ENCODE measurements around the gene LRRC10. TPM values are rescaled to one million over a fixed set of nuclear protein-coding genes. Genes with fewer than 3 reads are reported as not detected.
A peak's percentile ranks its signal among the peaks of the same experiment; 100 is the strongest.

LRRC10 gene
- total and polyA plus RNA-seq, 2 experiments from 2014 or later = not detected

DNA sequence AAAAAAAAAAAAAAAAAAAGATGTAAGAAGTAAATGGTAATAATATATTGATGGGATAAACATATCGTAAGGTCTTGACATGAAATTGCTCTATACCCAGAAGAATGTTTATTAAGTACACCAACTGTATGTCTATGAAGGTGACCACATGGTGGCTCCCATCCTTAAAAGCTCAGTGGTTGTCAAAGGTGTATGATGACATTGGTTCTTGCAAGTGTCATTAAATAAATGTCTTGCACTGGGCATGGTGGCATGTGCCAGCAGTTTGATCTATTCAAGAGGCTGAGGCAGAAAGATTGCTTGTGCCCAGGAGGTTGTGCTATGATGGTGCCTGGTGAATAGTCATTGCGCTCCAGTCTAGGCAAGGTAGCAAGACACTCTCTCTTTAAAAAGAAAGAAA lies 15.0 kb downstream of the LRRC10 start:
- no peaks in the 10 kb centered on the region for H4K20me1 ChIP-seq (ENCODE audit: insufficient read depth)
- TF ChIP-seq EZH2 (IDR thresholded peaks at IDR 0.05; ENCODE audit: insufficient read depth, poor library complexity, severe bottlenecking) (no peak), EZH2phosphoT487 (IDR thresholded peaks at IDR 0.05; ENCODE audit: insufficient read depth, low read depth) (no peak)
- no peak overlapping the region for H3K4me3 ChIP-seq
- 98 to 100% methylated on average over 2 of the region's 2 CpGs for WGBS, 2 experiments (ENCODE audit: low coverage in 1 of 2, low lambda C conversion rate in 2 of 2, missing lambda C conversion rate in 2 of 2)
- H3K9ac ChIP-seq = no peak overlapping the region
- H3K27me3 ChIP-seq (replicated peaks; ENCODE audit: insufficient read depth) = no peaks in the 10 kb centered on the region
- H3K79me2 ChIP-seq (ENCODE audit: insufficient read depth) = peaks cover 28% of the 10 kb centered on the region
- H3K4me1 ChIP-seq (ENCODE audit: insufficient read depth) = no peaks in the 10 kb centered on the region
- H3K9me3 ChIP-seq (ENCODE audit: low read depth) = no peaks in the 10 kb centered on the region
- H3K27ac ChIP-seq = no peak overlapping the region
- H3K4me2 ChIP-seq (ENCODE audit: unreplicated experiment) = no peak overlapping the region
- no peak overlapping the region for H2AFZ ChIP-seq
- in situ Hi-C loops (cut with MboI) = no loop called here
- H3K36me3 ChIP-seq (ENCODE audit: low read depth) = peaks cover 96% of the 10 kb centered on the region
- no peaks in the 10 kb centered on the region for H3K9me2 ChIP-seq (ENCODE audit: insufficient read depth)
- peaks cover 30% of the 10 kb centered on the region; the same call in 1 of the 2 replicates for H3F3A ChIP-seq (ENCODE audit: insufficient read depth)
- no peak for DNase-seq

DNA sequence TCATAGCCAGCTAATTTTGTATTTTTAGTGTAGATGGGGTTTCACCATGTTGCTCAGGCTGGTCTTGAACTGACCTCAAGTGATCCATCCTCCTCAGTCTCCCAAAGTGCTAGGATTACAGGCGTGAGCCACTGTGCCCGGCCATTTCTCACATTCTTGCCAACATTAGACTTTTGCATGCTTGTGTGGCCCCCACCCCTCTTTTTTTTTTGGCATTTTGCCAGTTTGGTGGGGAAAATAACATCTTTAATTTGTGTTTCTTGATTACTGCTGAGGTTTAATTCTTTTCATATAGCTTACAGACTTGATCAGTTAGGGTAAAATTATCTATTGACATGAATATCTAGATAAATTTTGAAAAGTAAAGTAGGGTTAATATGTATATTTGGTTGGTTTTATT lies 21.6 kb downstream of the LRRC10 start:
- 97% methylated on average over 2 of the region's 2 CpGs for WGBS, 2 experiments (ENCODE audit: low coverage in 1 of 2, low lambda C conversion rate in 2 of 2, missing lambda C conversion rate in 2 of 2)
- peaks cover 11% of the 10 kb centered on the region; the same call in 1 of the 2 replicates for H3F3A ChIP-seq (ENCODE audit: insufficient read depth)
- H2AFZ ChIP-seq = no peak overlapping the region
- H3K9me2 ChIP-seq (ENCODE audit: insufficient read depth) = no peaks in the 10 kb centered on the region
- H3K79me2 ChIP-seq (ENCODE audit: insufficient read depth) = peaks cover 82% of the 10 kb centered on the region
- peaks cover 17% of the 10 kb centered on the region for H3K4me1 ChIP-seq (ENCODE audit: insufficient read depth)
- H4K20me1 ChIP-seq (ENCODE audit: insufficient read depth) = no peaks in the 10 kb centered on the region
- H3K4me2 ChIP-seq (ENCODE audit: unreplicated experiment) = no peak overlapping the region
- TF ChIP-seq EZH2phosphoT487 (IDR thresholded peaks at IDR 0.05; ENCODE audit: insufficient read depth, low read depth) (no peak), EZH2 (IDR thresholded peaks at IDR 0.05; ENCODE audit: insufficient read depth, poor library complexity, severe bottlenecking) (no peak)
- H3K27me3 ChIP-seq (replicated peaks; ENCODE audit: insufficient read depth) = no peaks in the 10 kb centered on the region
- H3K4me3 ChIP-seq = no peak overlapping the region
- in situ Hi-C loops (cut with MboI) = no loop called here
- peaks cover 75% of the 10 kb centered on the region for H3K36me3 ChIP-seq (ENCODE audit: low read depth)
- no peak overlapping the region for H3K27ac ChIP-seq
- DNase-seq = no peak
- H3K9me3 ChIP-seq (ENCODE audit: low read depth) = no peaks in the 10 kb centered on the region
- H3K9ac ChIP-seq = no peak overlapping the region

- Histone ChIP-seq H3K79me2 (ENCODE audit: insufficient read depth) (peaks cover 79% of the 10 kb centered on the region), H2AFZ (no peak overlapping the region), H4K20me1 (ENCODE audit: insufficient read depth) (no peaks in the 10 kb centered on the region), H3K27me3 (replicated peaks; ENCODE audit: insufficient read depth) (no peaks in the 10 kb centered on the region), H3K27ac (no peak overlapping the region), H3K9me3 (ENCODE audit: low read depth) (no peaks in the 10 kb centered on the region), H3K4me3 (no peak overlapping the region), H3F3A (ENCODE audit: insufficient read depth) (peaks cover 11% of the 10 kb centered on the region; the same call in 1 of the 2 replicates), H3K4me1 (ENCODE audit: insufficient read depth) (peaks cover 17% of the 10 kb centered on the region), H3K9ac (no peak overlapping the region), H3K4me2 (ENCODE audit: unreplicated experiment) (no peak overlapping the region), H3K9me2 (ENCODE audit: insufficient read depth) (no peaks in the 10 kb centered on the region), H3K36me3 (ENCODE audit: low read depth) (peaks cover 70% of the 10 kb centered on the region)
- WGBS, 2 experiments (ENCODE audit: low coverage in 1 of 2, low lambda C conversion rate in 2 of 2, missing lambda C conversion rate in 2 of 2) = 94 to 97% methylated on average over 4 of the region's 4 CpGs
- no peak for DNase-seq
- TF ChIP-seq EZH2 (IDR thresholded peaks at IDR 0.05; ENCODE audit: insufficient read depth, poor library complexity, severe bottlenecking) (no peak), EZH2phosphoT487 (IDR thresholded peaks at IDR 0.05; ENCODE audit: insufficient read depth, low read depth) (no peak)
- in situ Hi-C loops (cut with MboI) = no loop called here
Measured at GRCh38 chr12:69588527-69588926, 22.2 kb downstream of the LRRC10 start.

- Histone ChIP-seq H3K36me3 (ENCODE audit: low read depth) (peaks cover 39% of the 10 kb centered on the region), H3K9me3 (ENCODE audit: low read depth) (no peaks in the 10 kb centered on the region), H3K4me1 (ENCODE audit: insufficient read depth) (peaks cover 17% of the 10 kb centered on the region), H3K4me2 (ENCODE audit: unreplicated experiment) (peak within 1 kb of the TSS; percentile 100), H3K9ac (peak within 1 kb of the TSS; percentile 96), H3K27ac (peak within 1 kb of the TSS; percentile 91), H2AFZ (peak within 1 kb of the TSS; percentile 95), H3F3A (ENCODE audit: insufficient read depth) (peaks cover 4% of the 10 kb centered on the region; the same call in 1 of the 2 replicates), H3K27me3 (replicated peaks; ENCODE audit: insufficient read depth) (no peaks in the 10 kb centered on the region), H3K79me2 (ENCODE audit: insufficient read depth) (peaks cover 51% of the 10 kb centered on the region), H4K20me1 (ENCODE audit: insufficient read depth) (no peaks in the 10 kb centered on the region), H3K9me2 (ENCODE audit: insufficient read depth) (no peaks in the 10 kb centered on the region), H3K4me3 (peak within 1 kb of the TSS; percentile 98)
- TF ChIP-seq EZH2phosphoT487 (IDR thresholded peaks at IDR 0.05; ENCODE audit: insufficient read depth, low read depth) (no peak), EZH2 (IDR thresholded peaks at IDR 0.05; ENCODE audit: insufficient read depth, poor library complexity, severe bottlenecking) (no peak)
- in situ Hi-C loops (cut with MboI) = no loop called here
- DNase-seq = peak; percentile 100
- 0 to 1% methylated on average over 62 to 63 of the region's 63 CpGs for WGBS, 2 experiments (ENCODE audit: low coverage in 1 of 2, low lambda C conversion rate in 2 of 2, missing lambda C conversion rate in 2 of 2)
Measured at GRCh38 chr12:69585189-69586062, 25.3 kb downstream of the LRRC10 start, which contains the start of gene CCT2. TSS of gene CCT2 (plus strand) at chr12:69585459. CDS start at chr12:69585522, 63 bp downstream.
